Endothelial cell of umbilical vein (primary cell): ENCODE results near the gene LAIR1.

Experiments used
- EZH2 ChIP-seq: IDR thresholded peaks from 2 replicates; pipeline ENCODE4 v1.6.1; 2012; ENCODE audit warnings: borderline replicate concordance, low read depth, mild to moderate bottlenecking, moderate library complexity, low read length, inconsistent platforms; ENCODE audit not compliant: severe bottlenecking
- FOS ChIP-seq: IDR thresholded peaks from 2 replicates; pipeline ENCODE4 v1.6.1; 2011; ENCODE audit warnings: mild to moderate bottlenecking, low read length, moderate library complexity, borderline replicate concordance; ENCODE audit not compliant: insufficient read depth
- GATA2 ChIP-seq: IDR thresholded peaks from 2 replicates; pipeline ENCODE4 v1.7.0; 2011; ENCODE audit warnings: low read depth, mild to moderate bottlenecking, moderate library complexity, mixed read lengths, low read length; ENCODE audit not compliant: insufficient read length, insufficient read depth
- JUN ChIP-seq: IDR thresholded peaks from 2 replicates; pipeline ENCODE4 v1.6.1; 2011; ENCODE audit warnings: borderline replicate concordance, low read depth; ENCODE audit not compliant: insufficient read length, insufficient read depth
- MYC ChIP-seq: IDR thresholded peaks from one replicate; pipeline ENCODE4 v1.6.1; 2011; ENCODE audit warnings: mild to moderate bottlenecking, low read depth, low read length
- POLR2A ChIP-seq: IDR thresholded peaks from 2 replicates; pipeline ENCODE4 v1.6.1; 2012; ENCODE audit warnings: low read depth, mild to moderate bottlenecking, control low read depth, low read length
- POLR2AphosphoS5 ChIP-seq: IDR thresholded peaks from 2 replicates; pipeline ENCODE4 v1.6.1; 2012; ENCODE audit warnings: low read depth, mild to moderate bottlenecking, control low read depth, low read length, moderate library complexity; ENCODE audit not compliant: insufficient read depth
- TF ChIP-seq, protein P1 (sequence below), 2 donors: IDR thresholded peaks; 1 replicate in 1 of 2; 2 replicates in 1 of 2; pipeline ENCODE4 v1.5.1; 2011; ENCODE audit warnings: low read length in 2 of 2, mild to moderate bottlenecking in 2 of 2, moderate library complexity in 2 of 2, control low read depth in 1 of 2, inconsistent platforms in 1 of 2, low read depth in 1 of 2; ENCODE audit not compliant: insufficient read depth in 1 of 2; ENCODE audit errors: extremely low read depth in 1 of 2
- TF ChIP-seq, protein P2 (sequence below): IDR thresholded peaks from 2 replicates; pipeline ENCODE4 v1.6.1; 2011; ENCODE audit not compliant: insufficient read depth, insufficient read length

DNA sequence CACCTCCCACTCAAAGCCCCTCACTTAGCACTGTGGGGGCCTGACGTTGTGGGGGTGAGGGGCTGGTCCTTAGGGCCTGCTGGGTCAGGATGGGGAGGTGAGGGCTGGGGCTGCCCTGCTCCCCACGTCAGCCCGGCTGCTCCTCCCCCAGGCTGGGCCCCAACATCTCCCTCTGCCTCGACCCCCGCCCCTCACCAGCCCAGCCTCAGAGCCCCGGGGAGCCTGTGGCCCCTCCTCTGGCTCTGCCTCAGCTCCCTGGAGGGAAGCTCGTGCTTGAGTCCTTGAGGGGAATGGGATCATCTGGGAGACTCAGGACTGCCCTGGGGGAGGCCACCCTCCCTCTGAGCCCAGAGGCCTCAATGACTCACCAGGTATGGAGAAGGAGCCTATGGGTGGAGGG, 32.6 kb downstream of the LAIR1 start:
- no peak for TF ChIP-seq POLR2AphosphoS5
- TF ChIP-seq EZH2: no peak
- TF ChIP-seq, protein P1, sequence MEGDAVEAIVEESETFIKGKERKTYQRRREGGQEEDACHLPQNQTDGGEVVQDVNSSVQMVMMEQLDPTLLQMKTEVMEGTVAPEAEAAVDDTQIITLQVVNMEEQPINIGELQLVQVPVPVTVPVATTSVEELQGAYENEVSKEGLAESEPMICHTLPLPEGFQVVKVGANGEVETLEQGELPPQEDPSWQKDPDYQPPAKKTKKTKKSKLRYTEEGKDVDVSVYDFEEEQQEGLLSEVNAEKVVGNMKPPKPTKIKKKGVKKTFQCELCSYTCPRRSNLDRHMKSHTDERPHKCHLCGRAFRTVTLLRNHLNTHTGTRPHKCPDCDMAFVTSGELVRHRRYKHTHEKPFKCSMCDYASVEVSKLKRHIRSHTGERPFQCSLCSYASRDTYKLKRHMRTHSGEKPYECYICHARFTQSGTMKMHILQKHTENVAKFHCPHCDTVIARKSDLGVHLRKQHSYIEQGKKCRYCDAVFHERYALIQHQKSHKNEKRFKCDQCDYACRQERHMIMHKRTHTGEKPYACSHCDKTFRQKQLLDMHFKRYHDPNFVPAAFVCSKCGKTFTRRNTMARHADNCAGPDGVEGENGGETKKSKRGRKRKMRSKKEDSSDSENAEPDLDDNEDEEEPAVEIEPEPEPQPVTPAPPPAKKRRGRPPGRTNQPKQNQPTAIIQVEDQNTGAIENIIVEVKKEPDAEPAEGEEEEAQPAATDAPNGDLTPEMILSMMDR (IDR thresholded peaks at IDR 0.05; ENCODE audit: extremely low read depth in 1 of 2, insufficient read depth in 1 of 2, low read depth in 1 of 2, low read length in 2 of 2): no peak
- no peak for TF ChIP-seq POLR2A
- TF ChIP-seq, protein P2, sequence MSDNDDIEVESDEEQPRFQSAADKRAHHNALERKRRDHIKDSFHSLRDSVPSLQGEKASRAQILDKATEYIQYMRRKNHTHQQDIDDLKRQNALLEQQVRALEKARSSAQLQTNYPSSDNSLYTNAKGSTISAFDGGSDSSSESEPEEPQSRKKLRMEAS: no peak
- TF ChIP-seq JUN: no peak
- TF ChIP-seq GATA2: no peak
- TF ChIP-seq MYC: no peak
- TF ChIP-seq FOS: no peak
